PC-3 (cell line): ENCODE measurements around the gene IGIP. TPM values are rescaled to one million over a fixed set of nuclear protein-coding genes. Genes with fewer than 3 reads are reported as not detected.
A peak's percentile ranks its signal among the peaks of the same experiment; 100 is the strongest.

Experiments used
- ATAC-seq: fragments of 200-7000 bp; cut with Tn5 transposase; 2 replicates; pipeline ENCODE4 v1.9.1; 2020; ENCODE audit warnings: mild to moderate bottlenecking, moderate library complexity
- BruUV-seq: library from RNA; stranded (reverse); fragments of 400-500 nt; replicated peaks from 2 replicates; lab custom pipeline; 2021; lab: Mats Ljungman, UMichigan
- CTCF ChIA-PET: fragments of 300-600 bp; sonication (Branson Sonifier 250); formaldehyde crosslinking; loops from one replicate; lab custom pipeline; 2022; ENCODE audit warnings: antibody characterized with exemption; lab: Charles Lee
- POLR2A ChIA-PET: fragments of 300-600 bp; sonication (Branson Sonifier 250); formaldehyde crosslinking; loops from one replicate; lab custom pipeline; 2022; ENCODE audit warnings: antibody characterized with exemption; ENCODE audit not compliant: unreplicated experiment; lab: Charles Lee
- DNase-seq: peaks from one replicate; pipeline ENCODE4 v3.0.0-alpha.2; 2015
- H2AFZ ChIP-seq: fragments of 300-600 bp; sonication (generic); 2 replicates; pipeline ENCODE4 v1.6.0; 2016; ENCODE audit warnings: antibody characterized with exemption, low read length
- H3F3A ChIP-seq: fragments of 300-600 bp; sonication (generic); one replicate; pipeline ENCODE4 v1.6.0; 2017; ENCODE audit warnings: antibody characterized with exemption, low read length, control low read depth, mild to moderate bottlenecking; ENCODE audit not compliant: unreplicated experiment
- H3K27ac ChIP-seq: fragments of 300-600 bp; sonication (generic); 2 replicates; pipeline ENCODE4 v1.5.1; 2016; ENCODE audit warnings: mild to moderate bottlenecking, low read length
- H3K27me3 ChIP-seq: fragments of 300-600 bp; sonication (generic); 2 replicates; pipeline ENCODE4 v1.6.1; 2016; ENCODE audit warnings: low read length, mixed read lengths
- H3K36me3 ChIP-seq: fragments of 300-600 bp; sonication (generic); 2 replicates; pipeline ENCODE4 v1.6.1; 2016; ENCODE audit warnings: low read depth, mixed run types, low read length, mixed read lengths
- H3K4me1 ChIP-seq: fragments of 300-600 bp; sonication (generic); 2 replicates; pipeline ENCODE4 v1.5.1; 2016; ENCODE audit warnings: low read length; ENCODE audit not compliant: insufficient read depth
- H3K4me2 ChIP-seq: fragments of 300-600 bp; sonication (generic); 2 replicates; pipeline ENCODE4 v1.6.0; 2016; ENCODE audit warnings: low read length
- H3K4me3 ChIP-seq: fragments of 300-600 bp; sonication (generic); 2 replicates; pipeline ENCODE4 v1.5.1; 2016; ENCODE audit warnings: mild to moderate bottlenecking, low read length, mixed read lengths
- H3K79me2 ChIP-seq: fragments of 300-600 bp; sonication (generic); 2 replicates; pipeline ENCODE4 v1.6.1; 2017; ENCODE audit warnings: low read length, mixed read lengths
- H3K9ac ChIP-seq: fragments of 300-600 bp; sonication (generic); 2 replicates; pipeline ENCODE4 v1.6.0; 2016; ENCODE audit warnings: mild to moderate bottlenecking, low read length
- H3K9me2 ChIP-seq: fragments of 300-600 bp; sonication (generic); replicated peaks from 2 replicates; pipeline ENCODE4 v1.6.1; 2016; ENCODE audit warnings: mixed run types, low read length, mixed read lengths
- H3K9me3 ChIP-seq: fragments of 300-600 bp; sonication (generic); 2 replicates; pipeline ENCODE4 v1.6.1; 2016; ENCODE audit warnings: low read length, mixed read lengths
- H4K20me1 ChIP-seq: fragments of 300-600 bp; sonication (generic); 2 replicates; pipeline ENCODE4 v1.6.1; 2016; ENCODE audit warnings: low read length, mixed read lengths
- EZH2 ChIP-seq: fragments of 300-600 bp; sonication (generic); IDR thresholded peaks from one replicate; pipeline ENCODE4 v1.6.1; 2017; ENCODE audit warnings: antibody characterized with exemption, mild to moderate bottlenecking, low read length; ENCODE audit not compliant: unreplicated experiment
- EZH2phosphoT487 ChIP-seq: fragments of 300-600 bp; sonication (generic); IDR thresholded peaks from 2 replicates; pipeline ENCODE4 v1.6.1; 2018; ENCODE audit warnings: mild to moderate bottlenecking, antibody characterized with exemption, low read length, borderline replicate concordance
- intact Hi-C: fragments of 100-400 bp; cut with micrococcal nuclease; formaldehyde crosslinking; loops from 2 replicates; pipeline ENCODE4 v1.9.0; 2023
- total RNA-seq: library from RNA; depleted of rRNA; stranded (reverse); fragments of >200 nt; gene quantifications from 2 replicates; pipeline ENCODE4 v1.2.3, GENCODE V29; 2014
- TF ChIP-seq, protein P1 (sequence below): fragments of 300-600 bp; sonication (generic); conservative IDR thresholded peaks from 2 replicates; pipeline ENCODE4 v1.5.1; 2017; ENCODE audit warnings: antibody characterized with exemption, low read depth, mild to moderate bottlenecking, low read length

IGIP gene
- total RNA-seq, 1 experiment from 2014 or later = 1.3 TPM

DNA sequence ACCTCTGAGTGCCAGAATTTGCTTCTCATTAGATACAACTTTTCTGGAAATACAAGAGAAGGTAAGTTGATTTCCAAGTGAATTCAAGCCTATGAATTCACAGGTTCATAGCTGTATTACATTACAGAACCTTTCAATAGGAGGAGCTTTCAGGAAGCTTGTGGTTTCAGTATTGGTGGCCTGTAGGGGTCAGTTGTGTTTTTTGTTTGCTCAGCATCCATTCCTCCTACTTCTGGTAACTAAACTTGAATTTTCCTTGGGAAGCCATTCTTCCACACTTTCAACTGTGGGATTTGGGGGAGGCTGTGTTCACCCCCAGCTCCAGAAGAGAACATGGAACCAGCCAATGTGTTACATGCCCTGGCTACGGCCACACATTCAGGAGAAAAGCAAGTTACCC lies 43.7 kb downstream of the IGIP start:
- Histone ChIP-seq H3K4me2 (no peak overlapping the region), H3K79me2 (no peaks in the 10 kb centered on the region), H3K27ac (no peak overlapping the region), H3K9me2 (no peaks in the 10 kb centered on the region), H2AFZ (no peak overlapping the region), H3K27me3 (no peaks in the 10 kb centered on the region), H3K4me3 (no peak overlapping the region), H3K9me3 (no peaks in the 10 kb centered on the region), H3K4me1 (peaks cover 34% of the 10 kb centered on the region), H4K20me1 (no peaks in the 10 kb centered on the region), H3K9ac (no peak overlapping the region), H3F3A (no peaks in the 10 kb centered on the region), H3K36me3 (no peaks in the 10 kb centered on the region)
- ChIA-PET POLR2A (no interaction called here), CTCF (interaction anchor here (0.7 to 1.2 kb wide), 7 partner anchors 10 to 189 kb away, joined by 3 to 6 read pairs (median 4); partner anchors contain the start of gene HBEGF)
- no TSS peak for BruUV-seq
- ATAC-seq (peak; percentile 59), DNase-seq (peak; percentile 42)
- intact Hi-C loops = loop anchor here (5.0 kb wide), 1 partner anchor 188 kb away; no protein-coding TSS in a partner anchor
- no peak for TF ChIP-seq EZH2phosphoT487
- TF ChIP-seq, protein P1, sequence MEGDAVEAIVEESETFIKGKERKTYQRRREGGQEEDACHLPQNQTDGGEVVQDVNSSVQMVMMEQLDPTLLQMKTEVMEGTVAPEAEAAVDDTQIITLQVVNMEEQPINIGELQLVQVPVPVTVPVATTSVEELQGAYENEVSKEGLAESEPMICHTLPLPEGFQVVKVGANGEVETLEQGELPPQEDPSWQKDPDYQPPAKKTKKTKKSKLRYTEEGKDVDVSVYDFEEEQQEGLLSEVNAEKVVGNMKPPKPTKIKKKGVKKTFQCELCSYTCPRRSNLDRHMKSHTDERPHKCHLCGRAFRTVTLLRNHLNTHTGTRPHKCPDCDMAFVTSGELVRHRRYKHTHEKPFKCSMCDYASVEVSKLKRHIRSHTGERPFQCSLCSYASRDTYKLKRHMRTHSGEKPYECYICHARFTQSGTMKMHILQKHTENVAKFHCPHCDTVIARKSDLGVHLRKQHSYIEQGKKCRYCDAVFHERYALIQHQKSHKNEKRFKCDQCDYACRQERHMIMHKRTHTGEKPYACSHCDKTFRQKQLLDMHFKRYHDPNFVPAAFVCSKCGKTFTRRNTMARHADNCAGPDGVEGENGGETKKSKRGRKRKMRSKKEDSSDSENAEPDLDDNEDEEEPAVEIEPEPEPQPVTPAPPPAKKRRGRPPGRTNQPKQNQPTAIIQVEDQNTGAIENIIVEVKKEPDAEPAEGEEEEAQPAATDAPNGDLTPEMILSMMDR = peak; percentile 46
- TF ChIP-seq EZH2 = no peak

DNA sequence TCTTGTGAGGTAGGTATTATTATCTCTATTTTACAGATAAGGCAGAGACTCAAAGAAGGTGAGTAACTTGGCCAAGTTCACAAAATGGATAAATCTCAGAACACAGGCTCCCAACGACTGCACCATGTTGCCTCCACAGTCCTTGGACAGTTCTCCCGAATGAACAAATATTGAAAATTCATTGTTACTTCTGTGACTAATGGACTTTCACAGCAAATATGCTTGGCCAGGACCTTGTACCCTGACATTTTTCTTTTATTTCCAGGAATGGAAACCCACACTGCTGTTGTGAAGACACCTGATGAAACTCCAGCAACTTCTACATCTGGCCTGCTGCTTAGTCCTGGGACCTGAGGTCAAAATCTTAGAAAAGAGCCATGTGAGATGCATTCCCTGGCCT lies 46.7 kb downstream of the IGIP start:
- BruUV-seq = no TSS peak
- Histone ChIP-seq H2AFZ (no peak overlapping the region), H3K9me2 (no peaks in the 10 kb centered on the region), H3K4me1 (peaks cover 40% of the 10 kb centered on the region), H3K9ac (no peak overlapping the region), H3F3A (no peaks in the 10 kb centered on the region), H4K20me1 (no peaks in the 10 kb centered on the region), H3K27ac (no peak overlapping the region), H3K27me3 (no peaks in the 10 kb centered on the region), H3K79me2 (peaks cover 15% of the 10 kb centered on the region), H3K9me3 (no peaks in the 10 kb centered on the region), H3K4me2 (no peak overlapping the region), H3K36me3 (no peaks in the 10 kb centered on the region), H3K4me3 (no peak overlapping the region)
- POLR2A ChIA-PET = no interaction called here
- TF ChIP-seq EZH2 (no peak), EZH2phosphoT487 (no peak)
- TF ChIP-seq, protein P1 = no peak
- no peak for DNase-seq
- intact Hi-C loops = no loop called here
- CTCF ChIA-PET = no interaction called here
- no peak for ATAC-seq

DNA sequence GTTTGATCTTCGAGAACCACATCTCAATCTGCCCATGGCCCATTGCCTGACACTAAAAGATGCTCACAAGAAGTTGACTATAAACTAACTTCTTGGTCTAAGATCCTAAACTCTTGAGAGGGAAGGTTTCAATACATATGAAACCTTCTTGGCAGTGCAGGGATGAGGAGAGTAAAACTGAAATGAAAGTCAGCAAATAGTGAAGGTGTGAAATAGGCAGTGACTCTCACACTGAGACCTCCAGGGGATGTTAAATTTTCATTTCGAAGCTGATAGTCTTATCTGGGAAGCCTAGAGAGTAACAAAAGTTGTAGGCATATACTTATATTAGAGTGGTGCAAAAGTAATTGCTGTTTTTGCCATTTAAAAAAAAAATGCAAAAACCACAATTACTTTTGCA lies 48.3 kb downstream of the IGIP start:
- Histone ChIP-seq H2AFZ (no peak overlapping the region), H3K4me1 (peaks cover 36% of the 10 kb centered on the region), H3K4me3 (no peak overlapping the region), H3K9ac (no peak overlapping the region), H3K9me2 (no peaks in the 10 kb centered on the region), H3K9me3 (no peaks in the 10 kb centered on the region), H4K20me1 (no peaks in the 10 kb centered on the region), H3K27me3 (no peaks in the 10 kb centered on the region), H3K36me3 (no peaks in the 10 kb centered on the region), H3K27ac (no peak overlapping the region), H3K4me2 (peak overlapping the region; percentile 96; the same call in 1 of the 2 replicates), H3F3A (no peaks in the 10 kb centered on the region), H3K79me2 (peaks cover 20% of the 10 kb centered on the region)
- BruUV-seq = no TSS peak
- CTCF ChIA-PET = no interaction called here
- intact Hi-C loops = no loop called here
- TF ChIP-seq EZH2phosphoT487 (no peak), EZH2 (no peak)
- TF ChIP-seq, protein P1 = no peak
- no peak for DNase-seq
- ATAC-seq = no peak
- POLR2A ChIA-PET = no interaction called here
